K562 (cell line): ENCODE measurements around the gene METTL6. TPM values are rescaled to one million over a fixed set of nuclear protein-coding genes. Genes with fewer than 3 reads are reported as not detected.

Source experiments
- CEBPG ChIP-seq, 3 experiments: fragments of 200-800 bp in 1 of 3; sonication (Bioruptor generic) in 1 of 3; sonication (generic) in 1 of 3; formaldehyde crosslinking in 1 of 3; IDR thresholded peaks in 2 of 3; conservative IDR thresholded peaks in 1 of 3; 2 replicates each; pipeline versions ENCODE4 v1.6.1 to v1.8.0; 2016 to 2022; ENCODE audit warnings: missing compliant biosample characterization in 2 of 3, missing genetic modification characterization in 2 of 3, mild to moderate bottlenecking in 1 of 3, missing genetic modification reagents in 1 of 3
- CREB3L1 ChIP-seq: fragments of 450-650 bp; IDR thresholded peaks from 2 replicates; pipeline ENCODE4 v1.6.1; 2014; ENCODE audit warnings: low read depth, mild to moderate bottlenecking, moderate library complexity, borderline replicate concordance
- CTCFL ChIP-seq: IDR thresholded peaks from 2 replicates; pipeline ENCODE4 v1.6.1; 2011; ENCODE audit warnings: borderline replicate concordance, low read depth, mild to moderate bottlenecking, moderate library complexity, low read length; ENCODE audit not compliant: insufficient read depth, poor library complexity, severe bottlenecking
- CXXC5 ChIP-seq: fragments of 250-450 bp; sonication (Bioruptor Pico); IDR thresholded peaks from 2 replicates; pipeline ENCODE4 v1.8.0; 2022; ENCODE audit warnings: inconsistent platforms, mild to moderate bottlenecking, moderate library complexity
- ELF2 ChIP-seq: fragments of 250-450 bp; sonication (Bioruptor Pico); IDR thresholded peaks from 2 replicates; pipeline ENCODE4 v1.5.0; 2021; ENCODE audit warnings: mild to moderate bottlenecking
- EP400 ChIP-seq: fragments of 450-650 bp; IDR thresholded peaks from 2 replicates; pipeline ENCODE4 v1.6.1; 2017; ENCODE audit warnings: antibody characterized with exemption, mild to moderate bottlenecking, moderate library complexity
- HES1 ChIP-seq: fragments of 450-650 bp; IDR thresholded peaks from 2 replicates; pipeline ENCODE4 v1.6.1; 2016; ENCODE audit warnings: low read depth, mild to moderate bottlenecking, moderate library complexity
- KDM5B ChIP-seq: fragments of 200-600 bp; sonication (generic); IDR thresholded peaks from 2 replicates; pipeline ENCODE4 v1.6.1; 2012; ENCODE audit warnings: low read depth, mild to moderate bottlenecking, moderate library complexity, low read length, control low read depth, inconsistent platforms; ENCODE audit not compliant: insufficient replicate concordance
- LEF1 ChIP-seq: fragments of 450-650 bp; IDR thresholded peaks from 2 replicates; pipeline ENCODE4 v1.6.1; 2016; ENCODE audit warnings: mild to moderate bottlenecking
- MTA1 ChIP-seq: fragments of 450-650 bp; IDR thresholded peaks from 2 replicates; pipeline ENCODE4 v1.6.1; 2017; ENCODE audit warnings: borderline replicate concordance
- PHF21A ChIP-seq: fragments of 450-650 bp; IDR thresholded peaks from 2 replicates; pipeline ENCODE4 v1.6.1; 2017; ENCODE audit warnings: low read depth, borderline replicate concordance
- PML ChIP-seq: IDR thresholded peaks from 2 replicates; pipeline ENCODE4 v1.6.1; 2012; ENCODE audit warnings: low read length, inconsistent platforms
- POLR2G ChIP-seq: fragments of 200-400 bp; formaldehyde crosslinking; IDR thresholded peaks from 2 replicates; pipeline ENCODE4 v1.6.1; 2017; ENCODE audit warnings: low read depth, mild to moderate bottlenecking, antibody characterized with exemption, low read length, moderate library complexity
- RB1 ChIP-seq: fragments of 450-650 bp; IDR thresholded peaks from 2 replicates; pipeline ENCODE4 v1.6.1; 2017; ENCODE audit warnings: low read depth, mild to moderate bottlenecking
- RBFOX2 ChIP-seq: fragments of 200-400 bp; formaldehyde crosslinking; IDR thresholded peaks from 2 replicates; pipeline ENCODE4 v1.6.1; 2017; ENCODE audit warnings: low read depth, mild to moderate bottlenecking, low read length, moderate library complexity
- SAFB2 ChIP-seq: fragments of 200-400 bp; formaldehyde crosslinking; IDR thresholded peaks from 2 replicates; pipeline ENCODE4 v1.6.1; 2018; ENCODE audit warnings: borderline replicate concordance, low read length, low read depth, moderate library complexity; ENCODE audit not compliant: severe bottlenecking
- TAF15 ChIP-seq: fragments of 200-400 bp; formaldehyde crosslinking; IDR thresholded peaks from 2 replicates; pipeline ENCODE4 v1.6.1; 2017; ENCODE audit warnings: mild to moderate bottlenecking, low read depth, low read length, moderate library complexity
- USF2 ChIP-seq: sonication (generic); formaldehyde crosslinking; IDR thresholded peaks from 2 replicates; pipeline ENCODE4 v1.5.0; 2020; ENCODE audit warnings: missing genetic modification reagents
- VEZF1 ChIP-seq: fragments of 200-800 bp; sonication (Bioruptor generic); IDR thresholded peaks from 2 replicates; pipeline ENCODE4 v1.6.1; 2017; ENCODE audit warnings: missing genetic modification characterization, missing compliant biosample characterization
- ZNF589 ChIP-seq: fragments of 200-800 bp; sonication (Bioruptor generic); IDR thresholded peaks from 2 replicates; pipeline ENCODE4 v1.6.1; 2016; ENCODE audit warnings: low read depth, missing genetic modification characterization, missing compliant biosample characterization
- polyA plus RNA-seq, 8 experiments: library from polyadenylated mRNA; depleted of rRNA in 4 of 8; stranded (reverse) in 5 of 8; unstranded in 3 of 8; fragments of >200 nt; fragmentation: Nextera tagmentation in 2 of 8; fragmentation: Illumina TruSeq in 1 of 8; extraction: Ambion mirVana in 2 of 8; extraction: Trizol in 1 of 8; gene quantifications; 2 replicates each; pipeline versions ENCODE4 v1.2.1 to v1.2.3, GENCODE V29; 2011 to 2014; ENCODE audit warnings: inconsistent platforms in 1 of 8, missing spikeins in 1 of 8
- total RNA-seq, 7 experiments: library from RNA; depleted of rRNA in 6 of 7; stranded (reverse); fragments of >200 nt in 6 of 7; fragmentation: Illumina TruSeq in 2 of 7; extraction: Trizol in 2 of 7; gene quantifications; 2 replicates each; pipeline versions ENCODE4 v1.2.1 to v1.2.3, GENCODE V29; 2011 to 2021; ENCODE audit warnings: low replicate concordance in 1 of 7

The METTL6 gene
- total and polyA plus RNA-seq, 9 of the 15 experiments (the other 6 are each of a cell fraction or from before 2014, with no cell fraction given), result 18.8 to 61.5 (median 33.9) TPM

- TF ChIP-seq USF2 (CRISPR knock-in tag), result 0 out of 2 replicates have a peak, but pooled peaks have one; percentile 11
- peak; percentile 47 for TF ChIP-seq VEZF1 (CRISPR knock-in tag)
- peak; percentile 88 for TF ChIP-seq KDM5B
- TF ChIP-seq RB1, result peak; percentile 59; the same call in 1 of the 2 replicates
- 0 out of 2 replicates have a peak, but pooled peaks have one; percentile 23 for TF ChIP-seq ZNF589 (CRISPR knock-in tag)
- no peak for TF ChIP-seq MTA1
- TF ChIP-seq POLR2G, result peak; percentile 90
- TF ChIP-seq PML, result peak; percentile 55; the same call in 1 of the 2 replicates
- no peak for TF ChIP-seq PHF21A
- TF ChIP-seq CEBPG (CRISPR knock-in tag; IDR thresholded peaks at IDR 0.05), result no peak; the same call in 1 of the 2 replicates
- no peak for TF ChIP-seq CEBPG (tag; conservative IDR thresholded peaks at IDR 0.05 in 1 of 2, IDR thresholded peaks at IDR 0.05 in 1 of 2)
- TF ChIP-seq ELF2 (CRISPR knock-in tag), result peak; percentile 98
- no peak for TF ChIP-seq LEF1
- peak; percentile 91 for TF ChIP-seq EP400
- no peak for TF ChIP-seq SAFB2
- no peak for TF ChIP-seq HES1
- TF ChIP-seq CTCFL, result no peak
- TF ChIP-seq CREB3L1, result peak; percentile 62; the same call in 1 of the 2 replicates
- peak; percentile 82 for TF ChIP-seq CXXC5 (CRISPR knock-in tag)
- no peak for TF ChIP-seq TAF15
- TF ChIP-seq RBFOX2, result peak; percentile 93
Observed at GRCh38 chr3:15427182-15427880, at the start of gene METTL6, which contains the start of gene EAF1 (continued).
